Measurements from ENCODE around the gene NRXN2. TPM values are rescaled to one million over a fixed set of nuclear protein-coding genes. Genes with fewer than 3 reads are reported as not detected.

Gene NRXN2
- total RNA-seq, 1 donor from 2014 or later = 9.8 TPM

DNA sequence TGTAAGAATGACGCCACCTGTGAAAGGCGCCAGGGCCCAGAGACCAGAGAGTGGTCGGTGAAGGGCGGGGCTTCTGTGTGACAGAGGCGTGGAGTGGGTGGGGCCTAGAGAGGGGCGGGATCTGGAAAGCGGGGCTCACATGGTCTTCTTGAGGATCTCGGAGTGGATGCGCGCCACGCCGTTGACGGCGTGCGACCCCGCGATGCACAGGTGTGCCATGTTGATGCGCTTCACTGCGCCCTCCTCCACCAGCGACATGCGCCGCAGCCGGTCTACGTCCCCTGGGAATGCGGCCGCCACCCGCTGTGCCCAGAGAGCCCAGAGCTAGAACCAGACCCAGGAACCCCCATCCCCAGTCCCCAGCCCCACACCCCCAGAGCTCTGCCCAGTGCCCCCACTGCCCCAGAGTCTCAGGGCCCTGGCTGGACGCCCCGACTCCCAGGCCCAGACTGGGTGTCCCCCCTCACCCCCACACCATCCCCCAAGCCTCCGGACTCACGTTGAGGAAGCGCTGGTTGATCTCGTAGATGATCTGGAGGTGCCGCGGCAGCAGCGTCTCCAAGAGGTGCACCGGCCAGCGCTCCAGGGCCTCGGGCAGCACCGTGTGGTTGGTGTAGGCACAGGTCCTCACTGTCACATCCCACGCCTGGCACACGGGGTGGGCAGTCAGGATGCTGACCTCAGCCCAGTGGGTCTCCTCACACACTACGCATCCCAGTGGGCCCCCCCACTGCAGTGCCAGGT is 30.6 kb upstream of the NRXN2 start:
- Mint-ChIP-seq H3K4me1 (no peaks in the 10 kb centered on the region), H3K4me3 (no peak overlapping the region)
- DNase-seq (ENCODE audit: low spot score in 2 of 2, unreplicated experiment in 2 of 2) = no peak

DNA sequence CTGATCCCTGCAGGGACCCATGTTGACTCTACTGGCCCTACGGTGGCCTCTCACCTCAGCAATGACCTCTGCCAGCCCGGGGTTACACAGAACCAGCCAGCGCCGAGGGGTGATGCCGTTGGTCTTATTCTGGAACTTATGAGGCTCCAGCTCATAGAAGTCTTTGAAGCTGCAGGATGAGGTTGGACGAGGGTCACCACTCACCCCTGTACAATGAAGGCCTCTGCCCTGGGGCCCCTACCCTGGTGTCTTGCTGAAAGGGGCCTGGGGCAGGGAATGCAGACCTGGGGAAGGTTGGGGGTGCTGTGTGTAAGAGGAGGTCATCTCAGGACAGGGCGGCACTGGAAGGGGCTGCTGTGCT is 30.0 kb upstream of the NRXN2 start:
- H3K9me3 Mint-ChIP-seq = no peaks in the 10 kb centered on the region
- no peak overlapping the region for H3K27ac Mint-ChIP-seq
- DNase-seq (ENCODE audit: low spot score in 2 of 2, unreplicated experiment in 2 of 2) = no peak
- TF ChIP-seq, protein P1, sequence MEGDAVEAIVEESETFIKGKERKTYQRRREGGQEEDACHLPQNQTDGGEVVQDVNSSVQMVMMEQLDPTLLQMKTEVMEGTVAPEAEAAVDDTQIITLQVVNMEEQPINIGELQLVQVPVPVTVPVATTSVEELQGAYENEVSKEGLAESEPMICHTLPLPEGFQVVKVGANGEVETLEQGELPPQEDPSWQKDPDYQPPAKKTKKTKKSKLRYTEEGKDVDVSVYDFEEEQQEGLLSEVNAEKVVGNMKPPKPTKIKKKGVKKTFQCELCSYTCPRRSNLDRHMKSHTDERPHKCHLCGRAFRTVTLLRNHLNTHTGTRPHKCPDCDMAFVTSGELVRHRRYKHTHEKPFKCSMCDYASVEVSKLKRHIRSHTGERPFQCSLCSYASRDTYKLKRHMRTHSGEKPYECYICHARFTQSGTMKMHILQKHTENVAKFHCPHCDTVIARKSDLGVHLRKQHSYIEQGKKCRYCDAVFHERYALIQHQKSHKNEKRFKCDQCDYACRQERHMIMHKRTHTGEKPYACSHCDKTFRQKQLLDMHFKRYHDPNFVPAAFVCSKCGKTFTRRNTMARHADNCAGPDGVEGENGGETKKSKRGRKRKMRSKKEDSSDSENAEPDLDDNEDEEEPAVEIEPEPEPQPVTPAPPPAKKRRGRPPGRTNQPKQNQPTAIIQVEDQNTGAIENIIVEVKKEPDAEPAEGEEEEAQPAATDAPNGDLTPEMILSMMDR (IDR thresholded peaks at IDR 0.05; ENCODE audit: unreplicated experiment) = no peak
- H3K36me3 Mint-ChIP-seq = no peaks in the 10 kb centered on the region
- H3K4me3 Mint-ChIP-seq = no peak overlapping the region
- H3K27me3 Mint-ChIP-seq (ENCODE audit: low read depth) = peaks cover 2% of the 10 kb centered on the region
- H3K4me1 Mint-ChIP-seq = peaks cover 5% of the 10 kb centered on the region

More for the DNA sequence above, 30.6 kb upstream of the NRXN2 start:
- Mint-ChIP-seq H3K36me3 (no peaks in the 10 kb centered on the region), H3K9me3 (no peaks in the 10 kb centered on the region), H3K27me3 (ENCODE audit: low read depth) (no peaks in the 10 kb centered on the region), H3K27ac (no peak overlapping the region)
- TF ChIP-seq, protein P1 (IDR thresholded peaks at IDR 0.05; ENCODE audit: unreplicated experiment) = no peak

DNA sequence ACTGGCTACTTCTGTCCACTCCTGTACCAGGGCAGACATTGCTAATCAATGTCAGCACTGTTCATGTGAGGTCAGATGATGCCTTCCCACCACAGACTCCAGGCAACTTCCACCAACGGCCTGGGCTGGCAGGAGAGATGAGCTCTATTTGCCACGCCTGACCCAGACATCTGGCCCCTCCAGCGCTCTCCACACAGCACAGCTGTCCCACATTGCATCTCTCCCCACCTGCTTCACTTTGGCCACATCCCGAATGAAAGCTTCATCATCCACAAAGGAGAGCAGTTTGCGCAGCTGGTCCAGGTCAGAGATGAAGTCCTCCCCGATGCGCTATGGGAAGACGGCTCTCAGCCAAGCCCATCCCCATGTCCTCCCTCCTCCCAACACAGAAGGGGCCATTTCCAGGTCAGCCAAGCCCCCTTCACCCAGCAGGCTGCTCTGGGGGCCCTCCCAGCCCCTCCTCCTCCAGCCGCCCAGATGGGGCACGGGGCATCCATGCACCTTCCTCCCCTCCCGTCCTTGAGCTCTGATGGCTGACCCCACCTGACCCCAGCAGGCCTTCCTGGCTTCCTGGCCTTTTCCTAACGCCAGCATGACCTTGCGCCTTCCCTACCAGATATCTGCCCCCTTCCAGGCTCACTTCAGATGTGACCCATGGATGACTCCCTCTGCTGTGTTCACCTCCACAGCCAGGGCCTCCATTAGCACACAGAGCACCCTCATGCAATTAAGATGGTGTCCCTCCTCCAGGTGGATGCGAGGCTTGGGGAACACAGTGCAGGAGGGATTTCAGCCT is 29.4 kb upstream of the NRXN2 start:
- Mint-ChIP-seq H3K9me3 (no peaks in the 10 kb centered on the region), H3K27ac (no peak overlapping the region), H3K36me3 (no peaks in the 10 kb centered on the region), H3K27me3 (ENCODE audit: low read depth) (peaks cover 2% of the 10 kb centered on the region), H3K4me1 (peaks cover 5% of the 10 kb centered on the region), H3K4me3 (no peak overlapping the region)
- TF ChIP-seq, protein P1 (IDR thresholded peaks at IDR 0.05; ENCODE audit: unreplicated experiment) = no peak
- no peak for DNase-seq (ENCODE audit: low spot score in 2 of 2, unreplicated experiment in 2 of 2)

DNA sequence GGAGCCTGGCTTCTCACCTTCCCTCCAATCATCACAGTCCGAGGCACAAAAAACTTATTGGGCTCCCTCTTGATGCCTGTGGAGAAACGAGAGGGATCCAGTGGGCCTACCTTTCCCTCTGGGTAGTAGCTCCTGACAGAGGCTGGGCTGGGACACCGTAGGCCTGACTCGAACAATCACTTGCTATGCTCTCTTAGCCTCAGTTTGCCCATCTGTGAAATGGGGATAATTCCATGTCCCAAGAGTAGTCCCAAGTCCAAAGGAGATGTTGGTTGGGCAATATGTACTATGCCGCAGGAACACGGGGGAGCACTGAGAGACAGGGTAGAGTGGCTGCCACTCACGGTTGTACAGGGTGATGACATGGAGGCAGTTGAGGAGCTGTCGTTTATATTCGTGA is 28.6 kb upstream of the NRXN2 start:
- TF ChIP-seq, protein P1 (IDR thresholded peaks at IDR 0.05; ENCODE audit: unreplicated experiment) = no peak
- Mint-ChIP-seq H3K4me3 (no peak overlapping the region), H3K36me3 (no peaks in the 10 kb centered on the region), H3K27me3 (ENCODE audit: low read depth) (peaks cover 6% of the 10 kb centered on the region), H3K4me1 (peaks cover 5% of the 10 kb centered on the region), H3K9me3 (no peaks in the 10 kb centered on the region), H3K27ac (no peak overlapping the region)
- DNase-seq (ENCODE audit: low spot score in 2 of 2, unreplicated experiment in 2 of 2) = no peak

DNA sequence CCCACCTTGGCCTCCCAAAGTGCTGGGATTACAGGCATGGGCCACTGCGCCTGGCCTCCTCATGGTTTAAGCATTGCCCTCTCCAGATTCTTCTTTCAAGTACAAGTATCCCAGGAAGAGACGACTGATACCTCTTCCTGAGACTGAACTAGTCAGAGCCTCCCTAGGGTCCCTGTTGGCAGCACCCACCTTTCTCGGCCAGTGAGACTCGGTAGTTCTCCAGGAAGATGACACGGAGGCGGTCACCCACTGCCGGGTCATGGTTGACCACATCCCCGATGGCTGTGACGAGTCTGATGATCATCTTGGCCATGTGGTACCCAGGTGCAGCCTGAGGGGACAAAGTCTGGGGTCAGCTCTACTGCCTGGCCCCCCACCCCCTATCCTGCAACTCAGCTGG is 28.1 kb upstream of the NRXN2 start:
- Mint-ChIP-seq H3K4me1 (peaks cover 5% of the 10 kb centered on the region), H3K27me3 (ENCODE audit: low read depth) (peaks cover 10% of the 10 kb centered on the region), H3K36me3 (no peaks in the 10 kb centered on the region), H3K4me3 (no peak overlapping the region), H3K27ac (no peak overlapping the region), H3K9me3 (no peaks in the 10 kb centered on the region)
- no peak for DNase-seq (ENCODE audit: low spot score in 2 of 2, unreplicated experiment in 2 of 2)
- TF ChIP-seq, protein P1 (IDR thresholded peaks at IDR 0.05; ENCODE audit: unreplicated experiment) = no peak
